Thoracic aorta (tissue), 2 donors: Measurements from ENCODE around the gene CPNE2. TPM values are rescaled to one million over a fixed set of nuclear protein-coding genes. Genes with fewer than 3 reads are reported as not detected.
"Not testable (repeated sequence)": the region's sequence is repeated elsewhere in the genome, so short reads cannot be mapped to it uniquely, and the experiment has no call there.

ENCODE experiments used
- ATAC-seq: fragments of 150-250 bp; one replicate; pipeline ENCODE4 v1.8.0; 2017; ENCODE audit warnings: low read depth; ENCODE audit not compliant: insufficient number of reproducible peaks, low FRiP score
- DNase-seq: peaks from one replicate; pipeline ENCODE4 v3.0.0-alpha.2; 2020; ENCODE audit warnings: low spot score
- H3K27ac ChIP-seq, 2 donors: fragments of 200-600 bp; sonication (generic); 1 replicate in 1 of 2; 2 replicates in 1 of 2; pipeline ENCODE4 v1.5.1; 2016; ENCODE audit warnings: mild to moderate bottlenecking in 2 of 2, moderate library complexity in 2 of 2
- H3K27me3 ChIP-seq: fragments of 200-600 bp; sonication (generic); replicated peaks from 2 replicates; pipeline ENCODE4 v1.6.0; 2016; ENCODE audit warnings: mild to moderate bottlenecking; ENCODE audit not compliant: insufficient read depth
- H3K36me3 ChIP-seq: fragments of 200-600 bp; sonication (generic); one replicate; pipeline ENCODE4 v1.5.1; 2016
- H3K4me1 ChIP-seq, 2 donors: fragments of 200-600 bp; sonication (generic); 1 replicate in 1 of 2; 2 replicates in 1 of 2; pipeline versions ENCODE4 v1.5.1 to v1.6.0; 2016; ENCODE audit warnings: low read depth in 2 of 2, mild to moderate bottlenecking in 1 of 2; ENCODE audit not compliant: control insufficient read depth in 1 of 2
- H3K4me3 ChIP-seq: fragments of 200-600 bp; sonication (generic); 2 replicates; pipeline ENCODE4 v1.5.1; 2016; ENCODE audit warnings: mild to moderate bottlenecking
- H3K9me3 ChIP-seq: fragments of 200-600 bp; sonication (generic); 2 replicates; pipeline ENCODE4 v1.5.1; 2016
- total RNA-seq, 2 donors: library from RNA; depleted of rRNA; stranded (reverse); fragments of >200 nt; gene quantifications; one replicate each; pipeline versions ENCODE4 v1.1.0 to v1.2.3, GENCODE V29; 2016
- TF ChIP-seq, protein P1 (sequence below): fragments of 200-600 bp; sonication (generic); IDR thresholded peaks from one replicate; pipeline ENCODE4 v1.5.1; 2019; ENCODE audit warnings: antibody characterized with exemption

CPNE2 gene
- total RNA-seq, 2 donors from 2014 or later = 28.3 to 47.4 TPM

DNA sequence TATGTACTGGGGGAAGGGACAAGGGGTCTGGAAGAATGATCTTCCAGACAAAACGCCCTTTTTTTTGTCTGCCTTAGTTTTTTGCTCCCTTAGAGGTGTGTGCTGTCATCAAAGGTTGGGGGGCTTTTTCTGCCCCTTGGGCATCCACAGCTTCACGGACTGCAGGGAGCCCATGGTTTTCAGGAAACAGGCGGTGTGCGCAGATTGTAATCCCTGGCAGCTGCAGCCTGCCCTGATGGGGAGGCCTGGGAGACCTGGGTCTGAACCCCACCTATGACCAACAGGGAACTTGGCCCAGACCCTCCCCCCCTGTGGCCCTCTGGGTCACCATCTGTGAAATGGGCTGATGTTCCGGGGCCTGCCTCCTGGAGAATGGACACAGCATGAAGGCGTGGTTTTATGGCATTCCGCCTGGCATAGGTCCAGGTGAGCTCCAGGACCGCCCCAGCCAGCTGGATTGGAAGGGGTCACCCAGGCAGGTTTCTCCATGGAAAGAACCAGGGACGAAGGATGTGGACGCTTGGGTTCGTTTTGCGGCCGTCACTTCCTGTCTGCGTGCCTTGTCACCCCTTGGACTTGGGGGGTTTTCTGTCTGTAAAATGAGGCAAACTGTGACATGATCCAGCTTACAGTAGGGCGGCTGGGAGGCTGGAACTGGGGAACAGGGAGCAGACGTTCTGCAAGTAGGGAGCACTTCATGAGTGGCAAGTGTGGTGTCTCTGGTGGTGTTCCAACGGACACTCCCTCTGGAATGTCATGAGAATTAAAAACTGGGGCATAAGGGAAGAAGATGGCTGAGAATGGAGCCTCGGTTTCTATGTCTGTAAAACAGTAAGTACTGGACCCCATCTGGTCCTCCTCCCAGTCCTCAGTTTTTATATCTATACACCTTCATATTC is 1.5 kb downstream of the CPNE2 start:
- Histone ChIP-seq H3K27ac (no peak overlapping the region), H3K27me3 (no peaks in the 10 kb centered on the region), H3K4me1 (peaks cover 9 to 21% of the 10 kb centered on the region in 2 donors), H3K9me3 (no peaks in the 10 kb centered on the region), H3K4me3 (peak overlapping the region; percentile 96), H3K36me3 (no peaks in the 10 kb centered on the region)
- ATAC-seq (no peak), DNase-seq (no peak)
- TF ChIP-seq, protein P1, sequence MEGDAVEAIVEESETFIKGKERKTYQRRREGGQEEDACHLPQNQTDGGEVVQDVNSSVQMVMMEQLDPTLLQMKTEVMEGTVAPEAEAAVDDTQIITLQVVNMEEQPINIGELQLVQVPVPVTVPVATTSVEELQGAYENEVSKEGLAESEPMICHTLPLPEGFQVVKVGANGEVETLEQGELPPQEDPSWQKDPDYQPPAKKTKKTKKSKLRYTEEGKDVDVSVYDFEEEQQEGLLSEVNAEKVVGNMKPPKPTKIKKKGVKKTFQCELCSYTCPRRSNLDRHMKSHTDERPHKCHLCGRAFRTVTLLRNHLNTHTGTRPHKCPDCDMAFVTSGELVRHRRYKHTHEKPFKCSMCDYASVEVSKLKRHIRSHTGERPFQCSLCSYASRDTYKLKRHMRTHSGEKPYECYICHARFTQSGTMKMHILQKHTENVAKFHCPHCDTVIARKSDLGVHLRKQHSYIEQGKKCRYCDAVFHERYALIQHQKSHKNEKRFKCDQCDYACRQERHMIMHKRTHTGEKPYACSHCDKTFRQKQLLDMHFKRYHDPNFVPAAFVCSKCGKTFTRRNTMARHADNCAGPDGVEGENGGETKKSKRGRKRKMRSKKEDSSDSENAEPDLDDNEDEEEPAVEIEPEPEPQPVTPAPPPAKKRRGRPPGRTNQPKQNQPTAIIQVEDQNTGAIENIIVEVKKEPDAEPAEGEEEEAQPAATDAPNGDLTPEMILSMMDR = no peak

DNA sequence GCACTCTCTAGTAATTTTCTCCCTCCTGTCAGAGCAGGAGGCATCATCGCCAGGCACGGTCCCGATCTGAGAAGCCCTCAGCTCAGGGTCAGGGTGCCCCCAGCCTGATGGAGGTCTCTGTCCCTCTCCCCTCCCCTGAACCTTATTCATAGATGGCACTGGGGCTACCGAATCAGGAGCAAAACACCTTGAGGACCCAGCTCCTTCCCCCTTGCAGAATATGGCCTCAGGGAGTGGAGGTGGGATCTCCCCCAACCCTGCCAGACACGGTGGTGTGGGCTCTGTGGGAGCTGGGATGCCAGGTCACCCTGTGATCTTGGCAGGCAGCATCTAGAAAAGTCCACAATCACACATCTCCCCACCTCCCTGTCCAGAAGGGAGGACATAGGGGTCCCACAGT is 2.5 kb downstream of the CPNE2 start:
- Histone ChIP-seq H3K27me3 (no peaks in the 10 kb centered on the region), H3K4me3 (no peak overlapping the region), H3K4me1 (peaks cover 9 to 21% of the 10 kb centered on the region in 2 donors), H3K9me3 (no peaks in the 10 kb centered on the region), H3K36me3 (no peaks in the 10 kb centered on the region), H3K27ac (no peak overlapping the region)
- ATAC-seq (no peak), DNase-seq (no peak)
- TF ChIP-seq, protein P1 = no peak

DNA sequence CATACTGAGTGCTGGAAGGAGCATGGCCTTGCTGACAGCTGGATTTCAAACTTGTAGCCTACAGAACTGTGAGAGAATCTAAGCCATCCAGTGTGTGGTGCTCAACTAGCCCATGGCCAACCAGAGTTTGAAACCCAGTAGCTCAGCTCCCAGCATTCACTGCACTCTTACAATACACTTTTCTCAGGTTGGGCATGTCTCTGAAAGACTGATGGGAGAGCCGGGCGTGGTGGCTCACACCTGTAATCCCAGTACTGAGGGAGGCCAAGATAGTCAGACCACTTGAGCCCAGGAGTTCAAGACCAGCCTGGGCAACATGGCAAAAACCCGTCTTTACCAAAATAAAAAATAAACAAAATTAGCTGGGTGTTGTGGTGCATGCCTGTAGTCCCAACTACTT is 3.8 kb downstream of the CPNE2 start:
- Histone ChIP-seq H3K4me3 (no peak overlapping the region), H3K36me3 (no peaks in the 10 kb centered on the region), H3K4me1 (peaks cover 9 to 20% of the 10 kb centered on the region in 2 donors), H3K9me3 (no peaks in the 10 kb centered on the region), H3K27me3 (no peaks in the 10 kb centered on the region), H3K27ac (no peak overlapping the region)
- TF ChIP-seq, protein P1 = no peak
- ATAC-seq (no peak), DNase-seq (no peak)

DNA sequence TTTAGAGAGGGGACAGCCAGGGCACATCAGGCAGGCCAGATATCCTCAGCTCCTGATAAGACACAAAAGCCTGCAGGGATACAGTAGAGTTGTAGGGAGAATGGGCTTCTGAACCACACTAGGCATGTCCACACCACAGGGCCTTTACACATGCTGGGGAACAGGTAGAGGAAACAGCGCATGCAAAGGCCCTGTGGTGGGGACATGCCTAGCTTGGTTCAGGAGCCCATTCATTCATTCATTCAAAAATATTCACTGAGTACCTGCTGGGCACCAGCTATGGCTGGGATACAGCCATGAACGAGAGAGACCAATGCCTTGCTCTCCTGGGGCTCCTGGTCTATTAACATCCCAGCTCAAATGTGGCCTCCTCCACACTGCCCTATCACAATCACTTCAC is 4.4 kb downstream of the CPNE2 start:
- Histone ChIP-seq H3K27ac (no peak overlapping the region), H3K27me3 (no peaks in the 10 kb centered on the region), H3K4me3 (no peak overlapping the region), H3K4me1 (peaks cover 9 to 14% of the 10 kb centered on the region in 2 donors), H3K36me3 (no peaks in the 10 kb centered on the region), H3K9me3 (no peaks in the 10 kb centered on the region)
- TF ChIP-seq, protein P1 = no peak
- DNase-seq (no peak), ATAC-seq (no peak)

DNA sequence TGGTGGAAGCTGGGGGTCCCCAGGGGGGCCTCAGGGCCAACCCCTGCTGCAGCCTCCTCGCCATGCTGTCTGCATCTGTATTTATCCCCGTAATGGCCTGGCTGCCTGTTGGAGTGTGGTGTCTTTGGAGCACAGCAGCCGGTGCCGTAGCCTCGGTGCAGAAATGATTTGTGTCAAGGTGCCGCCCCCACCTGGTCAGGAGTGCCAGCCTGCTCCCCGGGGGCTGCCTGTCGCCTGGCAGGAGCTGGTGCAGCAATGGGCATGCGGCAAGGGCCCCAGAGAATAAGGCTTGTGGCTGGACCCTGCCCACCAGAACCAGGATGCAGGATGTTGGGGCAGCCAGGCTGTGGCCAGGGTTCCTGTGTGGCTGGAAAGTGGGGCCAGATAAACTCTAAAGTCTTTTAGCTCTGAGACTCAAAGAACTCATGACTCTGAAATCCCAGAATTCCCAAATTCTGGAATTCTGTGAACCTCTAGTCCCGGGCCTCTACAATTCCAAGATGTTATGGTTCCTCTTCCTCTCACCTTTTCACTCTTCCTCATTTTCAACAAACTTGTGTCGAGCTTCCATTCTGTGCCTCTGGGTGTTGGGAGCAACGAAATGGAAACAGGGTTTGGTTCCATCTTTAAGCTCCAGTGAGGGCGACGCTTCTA is 5.9 kb downstream of the CPNE2 start:
- no peaks in the 10 kb centered on the region for H3K36me3 ChIP-seq
- H3K27me3 ChIP-seq = no peaks in the 10 kb centered on the region
- DNase-seq (no peak), ATAC-seq (no peak)
- peaks cover 7 to 10% of the 10 kb centered on the region in 2 donors for H3K4me1 ChIP-seq
- no peak overlapping the region for H3K27ac ChIP-seq
- H3K9me3 ChIP-seq = no peaks in the 10 kb centered on the region
- TF ChIP-seq, protein P1 = no peak
- H3K4me3 ChIP-seq = no peak overlapping the region

DNA sequence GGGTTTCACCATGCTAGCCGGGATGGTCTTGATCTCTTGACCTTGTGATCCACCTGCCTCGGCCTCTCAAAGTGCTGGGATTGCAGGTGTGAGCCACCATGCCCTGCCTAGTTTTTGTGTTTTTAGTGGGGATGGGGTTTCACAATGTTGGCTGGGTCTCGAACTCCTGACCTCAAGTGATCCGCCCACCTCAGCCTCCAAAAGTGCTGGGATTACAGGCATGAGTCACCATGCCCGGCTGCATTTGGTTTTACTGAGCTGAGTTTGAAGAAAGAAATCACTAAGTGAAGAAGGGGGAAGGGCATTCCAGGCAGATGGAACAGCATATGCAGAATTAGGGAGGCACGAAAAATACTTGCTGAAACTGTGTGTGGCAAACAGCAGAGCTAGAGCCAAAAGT is 7.6 kb downstream of the CPNE2 start:
- not testable (repeated sequence) for DNase-seq, H3K9me3 ChIP-seq, H3K4me3 ChIP-seq, H3K4me1 ChIP-seq, H3K36me3 ChIP-seq, H3K27me3 ChIP-seq, ATAC-seq, H3K27ac ChIP-seq
